ENCODE data around the gene SCAMP4. TPM values are rescaled to one million over a fixed set of nuclear protein-coding genes. Genes with fewer than 3 reads are reported as not detected.
A peak's percentile ranks its signal among the peaks of the same experiment; 100 is the strongest.

The SCAMP4 gene
- total RNA-seq, 2 experiments from 2014 or later = 21.3 to 49.9 TPM

GRCh38 chr19:1863328-1863637 lies 41.9 kb upstream of the SCAMP4 start, which contains the start of gene KLF16:
TSS of gene KLF16 (minus strand) at chr19:1863579. CDS start at chr19:1863497, 82 bp downstream.
- POLR2A ChIA-PET = no interaction called here
- Histone ChIP-seq H3K4me1 (ENCODE audit: insufficient read depth, low read length, poor library complexity, severe bottlenecking) (peaks cover 42% of the 10 kb centered on the region), H4K20me1 (ENCODE audit: insufficient read depth, low read length) (peaks cover 23% of the 10 kb centered on the region), H3K9me2 (ENCODE audit: insufficient read depth, low read length) (no peaks in the 10 kb centered on the region), H3K27ac (ENCODE audit: low read depth, low read length, poor library complexity, severe bottlenecking) (peak within 1 kb of the TSS; percentile 82), H3K4me3 (ENCODE audit: low read depth, low read length, poor library complexity, severe bottlenecking) (peak within 1 kb of the TSS; percentile 97), H2AFZ (ENCODE audit: low read length) (peak within 1 kb of the TSS; percentile 11; the same call in 1 of the 2 replicates), H3K79me2 (ENCODE audit: insufficient read depth, low read depth, low read length) (peaks cover 41% of the 10 kb centered on the region), H3K4me2 (ENCODE audit: low read length) (peak within 1 kb of the TSS; percentile 98), H3K9me3 (ENCODE audit: low read length) (no peaks in the 10 kb centered on the region), H3K36me3 (ENCODE audit: insufficient read depth, low read length) (peaks cover 17% of the 10 kb centered on the region; the same call in 1 of the 2 replicates)
- no peak for TF ChIP-seq CTCF (conservative IDR thresholded peaks at IDR 0.05; ENCODE audit: low read length)
- TF ChIP-seq EZH2phosphoT487 (IDR thresholded peaks at IDR 0.05; ENCODE audit: borderline replicate concordance, low read depth, low read length) = no peak
- no TSS peak for BruUV-seq (replicated peaks)
- intact Hi-C loops (cut with micrococcal nuclease; ENCODE audit: unreplicated experiment) = no loop called here
- CTCF ChIA-PET (ENCODE audit: unreplicated experiment) = no interaction called here
- no peak for DNase-seq (ENCODE audit: low spot score)

GRCh38 chr19:1863638-1864479 lies 41.3 kb upstream of the SCAMP4 start:
- ChIA-PET POLR2A (interaction anchor here (1.0 to 1.1 kb wide), 2 partner anchors 11 to 41 kb away, joined by 3 to 4 read pairs; no protein-coding TSS in a partner anchor), CTCF (ENCODE audit: unreplicated experiment) (interaction anchor here (0.7 to 1.4 kb wide), 2 partner anchors 12 to 216 kb away, joined by 7 to 12 read pairs; no protein-coding TSS in a partner anchor)
- H3K4me3 ChIP-seq (ENCODE audit: low read depth, low read length, poor library complexity, severe bottlenecking) = peak overlapping the region; percentile 72
- intact Hi-C loops (cut with micrococcal nuclease; ENCODE audit: unreplicated experiment) = loop anchor here (1.0 to 2.0 kb wide), 2 partner anchors 19 to 41 kb away; partner anchors contain the start of genes ADAT3 and SCAMP4
- DNase-seq (ENCODE audit: low spot score) = peak; percentile 97
- H3K9me2 ChIP-seq (ENCODE audit: insufficient read depth, low read length) = no peaks in the 10 kb centered on the region
- H3K4me1 ChIP-seq (ENCODE audit: insufficient read depth, low read length, poor library complexity, severe bottlenecking) = peaks cover 36% of the 10 kb centered on the region
- peak overlapping the region; percentile 70 for H3K4me2 ChIP-seq (ENCODE audit: low read length)
- H3K36me3 ChIP-seq (ENCODE audit: insufficient read depth, low read length) = peaks cover 20% of the 10 kb centered on the region; the same call in 1 of the 2 replicates
- H3K9me3 ChIP-seq (ENCODE audit: low read length) = no peaks in the 10 kb centered on the region
- peaks cover 20% of the 10 kb centered on the region for H4K20me1 ChIP-seq (ENCODE audit: insufficient read depth, low read length)
- BruUV-seq (replicated peaks) = no TSS peak
- H2AFZ ChIP-seq (ENCODE audit: low read length) = peak overlapping the region; percentile 11; the same call in 1 of the 2 replicates
- peak overlapping the region; percentile 82 for H3K27ac ChIP-seq (ENCODE audit: low read depth, low read length, poor library complexity, severe bottlenecking)
- TF ChIP-seq EZH2phosphoT487 (IDR thresholded peaks at IDR 0.05; ENCODE audit: borderline replicate concordance, low read depth, low read length) (no peak), CTCF (conservative IDR thresholded peaks at IDR 0.05; ENCODE audit: low read length) (no peak)
- H3K79me2 ChIP-seq (ENCODE audit: insufficient read depth, low read depth, low read length) = peaks cover 37% of the 10 kb centered on the region

All from OCI-LY7 (cell line).